ENCODE results near the gene ANK2.

ANK2 gene

DNA sequence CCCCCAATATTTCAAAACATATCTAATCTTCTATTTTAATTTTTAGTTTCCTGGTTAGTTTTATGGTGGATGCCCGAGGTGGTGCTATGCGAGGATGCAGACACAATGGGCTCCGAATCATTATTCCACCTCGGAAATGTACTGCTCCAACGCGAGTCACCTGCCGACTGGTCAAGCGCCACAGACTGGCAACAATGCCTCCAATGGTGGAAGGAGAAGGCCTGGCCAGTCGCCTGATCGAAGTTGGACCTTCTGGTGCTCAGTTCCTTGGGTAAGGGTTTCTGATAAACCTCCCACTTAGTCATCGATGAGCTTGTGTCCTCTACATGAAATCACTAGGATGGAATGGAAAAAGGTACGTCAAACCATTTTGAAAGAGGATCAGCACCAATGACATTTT lies 280.7 kb downstream of the ANK2 start:
- DNase-seq (ENCODE audit: low read depth in 1 of 2, low spot score in 1 of 2), result no peak

DNA sequence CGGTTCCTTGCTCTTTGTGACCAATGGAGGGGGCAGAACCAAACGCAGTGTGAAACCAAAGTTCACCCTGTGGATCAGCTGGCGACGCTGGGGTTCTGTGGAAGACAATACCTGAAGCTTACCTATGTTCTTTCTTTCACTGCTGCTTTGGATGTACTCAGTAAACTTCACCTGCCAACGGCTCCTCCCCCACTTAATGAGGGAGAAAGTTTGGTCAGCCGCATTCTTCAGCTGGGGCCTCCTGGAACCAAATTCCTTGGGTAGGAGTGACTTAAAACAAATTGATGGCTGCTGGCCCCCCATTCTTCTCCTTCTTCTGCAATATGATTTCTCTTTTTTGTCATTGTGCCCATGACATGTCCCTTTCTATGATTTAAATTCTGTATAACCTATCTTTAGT lies 282.4 kb downstream of the ANK2 start:
- no peak for DNase-seq (ENCODE audit: low read depth in 1 of 2, low spot score in 1 of 2)

GRCh38 chr4:113332701-113333100 lies 283.2 kb downstream of the ANK2 start:
- no peak for DNase-seq (ENCODE audit: low read depth in 1 of 2, low spot score in 1 of 2)

DNA sequence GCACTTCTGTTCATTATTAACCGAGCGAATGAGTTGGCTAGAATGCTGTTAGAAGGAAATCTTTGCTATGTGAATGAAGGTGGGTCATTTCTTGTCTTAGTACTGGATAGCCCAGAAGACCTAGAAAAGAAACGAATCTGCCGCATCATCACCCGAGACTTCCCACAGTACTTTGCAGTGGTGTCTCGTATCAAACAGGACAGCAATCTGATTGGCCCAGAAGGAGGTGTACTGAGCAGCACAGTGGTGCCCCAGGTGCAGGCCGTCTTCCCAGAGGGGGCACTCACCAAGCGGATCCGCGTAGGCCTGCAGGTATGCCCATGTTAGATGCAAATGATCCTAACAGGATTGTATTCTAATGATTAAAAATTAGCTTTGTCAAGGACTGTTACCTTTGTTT lies 286.3 kb downstream of the ANK2 start:
- no peak for DNase-seq (ENCODE audit: low read depth in 1 of 2, low spot score in 1 of 2)

DNA sequence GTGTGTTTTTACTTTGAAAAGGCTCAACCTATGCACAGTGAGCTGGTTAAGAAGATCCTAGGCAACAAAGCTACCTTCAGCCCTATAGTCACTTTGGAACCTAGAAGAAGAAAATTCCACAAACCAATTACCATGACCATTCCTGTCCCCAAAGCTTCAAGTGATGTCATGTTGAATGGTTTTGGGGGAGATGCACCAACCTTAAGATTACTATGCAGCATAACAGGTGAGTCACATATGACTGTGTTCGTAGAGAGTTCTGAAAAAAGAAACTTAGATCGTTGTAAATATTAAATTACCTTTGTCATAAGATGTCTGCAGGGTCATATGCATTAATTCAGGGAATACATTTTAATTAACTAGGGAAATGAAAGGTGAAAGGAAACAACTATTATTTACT lies 287.1 kb downstream of the ANK2 start:
- DNase-seq (ENCODE audit: low read depth in 1 of 2, low spot score in 1 of 2), result no peak

DNA sequence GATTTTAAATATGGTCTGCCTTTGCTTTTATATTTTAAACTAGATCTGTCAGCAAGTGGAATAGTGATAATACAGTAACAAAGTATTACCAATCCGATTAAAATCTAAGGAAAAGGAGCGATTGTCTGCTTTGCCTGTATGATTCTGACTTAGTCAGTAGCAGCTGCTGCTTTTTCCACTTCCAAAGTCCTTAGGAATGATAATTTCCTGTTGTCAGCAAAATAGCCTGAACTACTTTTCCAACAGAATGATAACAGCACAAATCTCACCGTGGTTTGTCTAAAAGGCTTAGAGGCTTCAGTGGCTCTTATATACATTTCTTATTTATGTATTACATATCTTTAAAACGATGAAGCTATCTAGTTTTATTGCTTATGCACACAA lies 290.0 kb downstream of the ANK2 start:
- no peak for DNase-seq (ENCODE audit: low read depth in 1 of 2, low spot score in 1 of 2)

- DNase-seq (ENCODE audit: low read depth in 1 of 2, low spot score in 1 of 2), result no peak
Observed at GRCh38 chr4:113344100-113344499, 294.6 kb downstream of the ANK2 start.

- DNase-seq (ENCODE audit: low read depth in 1 of 2, low spot score in 1 of 2), result no peak
Observed at GRCh38 chr4:113347245-113347644, 297.8 kb downstream of the ANK2 start.

DNA sequence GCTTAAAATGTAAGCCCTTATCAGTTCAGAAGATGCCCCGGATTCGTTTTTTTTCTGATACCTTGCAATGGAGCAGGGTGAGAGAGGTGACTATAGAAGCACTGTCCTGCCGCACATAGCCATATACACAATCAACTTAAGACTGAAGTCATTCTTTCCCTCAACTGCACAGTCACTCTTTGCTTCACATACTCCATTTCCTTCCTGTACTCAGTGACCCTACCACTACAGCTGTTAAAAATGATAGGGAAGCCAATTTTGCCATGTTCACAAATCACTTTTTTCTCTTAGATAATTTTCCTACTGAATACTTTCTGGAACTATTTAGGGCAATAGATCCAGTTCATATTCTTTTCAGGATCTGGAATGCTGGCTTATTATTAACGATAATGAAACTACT lies 300.0 kb downstream of the ANK2 start:
- no peak for DNase-seq (ENCODE audit: low read depth in 1 of 2, low spot score in 1 of 2)

DNA sequence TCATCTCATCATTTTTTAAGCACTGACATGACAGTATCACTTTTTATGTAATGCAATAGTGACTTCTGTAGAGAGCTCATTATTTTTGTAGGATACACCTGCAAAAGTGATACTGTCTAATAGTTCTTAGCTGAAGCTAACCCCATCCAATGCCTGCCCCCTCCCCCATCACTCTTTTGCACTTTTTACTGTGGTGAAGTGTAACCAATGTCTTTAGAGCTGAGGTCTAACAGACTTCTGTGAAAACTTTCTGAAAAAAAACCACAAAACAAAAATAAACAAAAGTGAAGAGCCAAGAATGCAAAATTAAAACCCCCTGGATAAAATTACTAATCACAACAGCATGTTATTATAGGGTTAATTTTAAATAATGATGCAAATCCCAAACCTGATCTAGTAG lies 301.1 kb downstream of the ANK2 start:
- no peak for DNase-seq (ENCODE audit: low read depth in 1 of 2, low spot score in 1 of 2)

- DNase-seq (ENCODE audit: low read depth in 1 of 2, low spot score in 1 of 2), result peak; percentile 25 to 35
Observed at GRCh38 chr4:113355550-113356371, 306.3 kb downstream of the ANK2 start.

- no peak for DNase-seq (ENCODE audit: low read depth in 1 of 2, low spot score in 1 of 2)
Observed at GRCh38 chr4:113356453-113356852, 307.0 kb downstream of the ANK2 start.

DNA sequence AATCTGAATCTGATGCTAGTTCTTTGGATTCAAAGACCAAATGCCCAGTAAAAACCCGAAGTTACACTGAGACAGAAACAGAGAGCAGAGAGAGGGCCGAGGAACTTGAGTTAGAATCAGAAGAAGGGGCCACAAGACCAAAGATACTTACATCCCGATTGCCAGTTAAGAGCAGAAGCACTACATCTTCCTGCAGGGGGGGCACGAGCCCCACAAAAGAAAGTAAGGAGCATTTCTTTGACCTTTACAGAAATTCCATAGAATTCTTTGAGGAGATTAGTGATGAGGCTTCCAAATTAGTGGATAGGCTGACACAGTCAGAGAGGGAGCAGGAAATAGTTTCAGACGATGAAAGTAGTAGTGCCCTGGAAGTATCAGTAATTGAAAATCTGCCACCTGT lies 309.3 kb downstream of the ANK2 start:
- DNase-seq (ENCODE audit: low read depth in 1 of 2, low spot score in 1 of 2), result no peak

DNA sequence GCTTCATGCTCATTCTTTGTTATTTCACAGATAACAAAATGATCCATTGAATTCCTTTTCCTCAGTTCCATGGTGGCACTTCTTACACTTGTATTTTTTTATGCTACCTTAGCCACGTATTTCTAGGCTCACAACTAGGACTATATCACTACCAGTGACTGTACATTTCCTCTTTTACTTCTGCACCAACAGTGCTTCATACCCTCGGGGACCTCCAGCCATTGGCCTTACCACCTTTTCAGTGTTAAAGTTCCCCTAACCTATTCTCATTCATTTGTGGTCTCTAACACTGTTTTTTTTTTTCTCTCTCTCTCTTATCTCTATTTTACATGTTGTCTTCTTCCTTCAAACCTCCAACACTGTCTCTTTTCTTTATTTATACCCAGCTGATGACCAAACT lies 315.9 kb downstream of the ANK2 start:
- DNase-seq (ENCODE audit: low read depth in 1 of 2, low spot score in 1 of 2), result no peak

DNA sequence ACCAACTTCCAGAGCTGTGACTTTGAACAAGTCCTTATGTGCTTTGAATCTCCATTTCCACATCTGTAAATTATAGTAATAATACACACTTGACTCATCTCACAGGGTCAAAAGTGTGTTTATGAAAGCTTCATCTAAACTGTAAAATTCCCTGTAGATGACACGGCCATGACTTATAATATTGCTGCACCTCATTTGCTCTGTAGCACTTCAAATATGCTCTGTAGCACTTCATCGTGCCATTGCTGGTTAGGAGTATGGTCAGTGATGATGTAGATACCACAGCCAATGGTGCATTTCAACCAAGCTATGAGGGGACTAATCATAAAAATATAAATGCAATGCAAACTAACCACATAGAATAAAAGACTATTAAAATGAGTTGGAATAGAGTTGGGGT lies 318.6 kb downstream of the ANK2 start:
- DNase-seq (ENCODE audit: low read depth in 1 of 2, low spot score in 1 of 2), result no peak

GRCh38 chr4:113371111-113371510 lies 321.7 kb downstream of the ANK2 start:
- DNase-seq (ENCODE audit: low read depth in 1 of 2, low spot score in 1 of 2), result no peak

- no peak for DNase-seq (ENCODE audit: low read depth in 1 of 2, low spot score in 1 of 2)
Observed at GRCh38 chr4:113375964-113376666, 326.7 kb downstream of the ANK2 start.

DNA sequence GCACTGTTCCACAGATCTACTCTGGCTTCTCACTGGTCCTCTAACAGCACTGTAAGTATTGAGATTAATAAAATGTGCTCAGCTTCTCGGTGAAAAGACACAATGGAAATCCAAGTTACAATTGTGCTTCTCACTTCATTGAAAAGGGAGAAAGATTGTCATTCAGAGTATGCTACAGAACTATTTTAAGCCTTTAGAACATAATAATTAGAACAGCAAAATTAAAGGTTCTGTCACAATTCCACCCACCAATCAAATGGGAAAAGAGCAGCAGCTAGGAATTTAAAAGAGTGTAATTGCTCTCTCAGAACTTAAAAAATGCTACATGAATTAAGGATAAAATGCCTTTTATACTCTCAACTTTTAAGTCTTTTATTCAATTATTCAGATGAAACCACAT lies 329.4 kb downstream of the ANK2 start:
- DNase-seq (ENCODE audit: low read depth in 1 of 2, low spot score in 1 of 2), result no peak

DNA sequence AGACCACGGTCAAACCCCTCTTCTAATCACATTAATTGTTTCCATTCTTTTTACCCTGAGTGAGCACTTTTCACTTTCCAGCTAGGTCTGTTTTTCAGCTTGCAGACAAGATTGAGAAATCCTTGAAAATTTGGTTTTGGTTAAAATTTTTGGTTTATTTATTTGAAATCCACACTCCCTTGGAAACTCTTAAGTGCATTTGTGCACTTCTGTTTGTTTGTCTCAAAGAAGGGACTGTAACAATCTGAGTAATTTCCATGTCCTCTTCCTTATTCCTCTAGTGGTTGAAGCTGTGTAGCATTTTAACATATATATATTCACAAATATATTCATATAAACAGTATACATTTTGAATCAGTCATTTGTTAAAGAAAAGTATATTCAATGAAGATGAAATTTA lies 333.3 kb downstream of the ANK2 start:
- DNase-seq (ENCODE audit: low read depth in 1 of 2, low spot score in 1 of 2), result no peak

GRCh38 chr4:113383111-113383785 lies 333.8 kb downstream of the ANK2 start:
- no peak for DNase-seq (ENCODE audit: low read depth in 1 of 2, low spot score in 1 of 2)

DNA sequence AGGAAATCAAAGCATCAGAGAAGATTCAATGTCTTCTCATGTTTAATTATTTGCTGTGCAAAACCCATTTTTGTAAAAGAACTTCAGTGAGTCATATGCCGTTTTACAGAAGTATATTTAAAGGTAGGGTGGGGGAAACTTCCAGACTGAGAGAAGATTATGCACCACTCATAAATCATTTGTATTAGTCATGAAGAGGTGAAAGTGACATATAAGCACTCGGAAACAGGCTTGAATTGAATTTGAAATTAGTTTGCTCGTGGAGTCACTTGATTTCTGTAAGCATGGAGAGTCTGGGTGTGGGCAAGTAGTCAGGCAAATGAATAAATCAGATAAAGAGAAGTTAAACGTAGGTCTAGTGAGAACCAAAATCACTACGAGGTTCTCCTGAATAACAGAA lies 335.1 kb downstream of the ANK2 start:
- DNase-seq (ENCODE audit: low read depth in 1 of 2, low spot score in 1 of 2), result no peak

GRCh38 chr4:113385281-113385899 lies 335.9 kb downstream of the ANK2 start:
- DNase-seq (ENCODE audit: low read depth in 1 of 2, low spot score in 1 of 2), result no peak
